ENCODE results near the gene ROCK2.

DNA sequence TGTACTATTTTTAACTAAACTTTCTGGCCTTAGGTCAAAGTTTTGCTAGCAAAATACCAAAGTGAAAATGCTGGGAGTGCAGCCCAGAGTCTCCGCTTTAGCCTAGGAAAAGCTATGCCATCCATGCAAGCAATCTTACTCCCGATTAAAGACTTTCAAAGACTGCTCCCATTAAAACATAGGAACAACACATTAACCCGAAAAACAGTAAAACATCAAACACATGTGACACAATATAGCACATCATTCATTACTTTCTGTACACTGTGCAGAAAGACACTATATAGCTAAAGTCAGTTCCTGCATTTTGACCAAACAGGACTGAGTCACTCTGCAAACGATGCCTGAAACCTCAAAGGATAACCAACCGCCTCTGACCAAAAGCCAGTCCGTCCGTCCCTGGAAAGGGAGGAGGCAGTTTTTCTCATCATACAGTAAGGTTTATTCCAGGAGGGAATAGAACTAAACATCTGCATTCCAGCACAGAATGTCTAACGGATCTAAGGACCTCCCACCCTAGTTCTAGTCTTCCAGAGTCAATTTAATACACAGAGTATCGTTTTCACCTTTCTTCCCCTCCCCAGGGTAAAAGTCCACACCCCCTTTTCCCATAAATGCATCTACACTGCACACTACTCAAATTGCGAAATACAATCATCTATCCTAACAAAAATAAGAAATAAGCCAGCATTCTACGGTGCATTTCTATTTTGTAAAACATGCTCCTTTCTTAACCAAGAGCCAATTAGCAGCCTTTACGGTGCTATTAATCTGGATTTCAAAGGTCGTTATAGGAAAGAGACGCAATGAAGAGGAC, 1.7 kb downstream of the ROCK2 start:
- TF ChIP-seq, protein P1, sequence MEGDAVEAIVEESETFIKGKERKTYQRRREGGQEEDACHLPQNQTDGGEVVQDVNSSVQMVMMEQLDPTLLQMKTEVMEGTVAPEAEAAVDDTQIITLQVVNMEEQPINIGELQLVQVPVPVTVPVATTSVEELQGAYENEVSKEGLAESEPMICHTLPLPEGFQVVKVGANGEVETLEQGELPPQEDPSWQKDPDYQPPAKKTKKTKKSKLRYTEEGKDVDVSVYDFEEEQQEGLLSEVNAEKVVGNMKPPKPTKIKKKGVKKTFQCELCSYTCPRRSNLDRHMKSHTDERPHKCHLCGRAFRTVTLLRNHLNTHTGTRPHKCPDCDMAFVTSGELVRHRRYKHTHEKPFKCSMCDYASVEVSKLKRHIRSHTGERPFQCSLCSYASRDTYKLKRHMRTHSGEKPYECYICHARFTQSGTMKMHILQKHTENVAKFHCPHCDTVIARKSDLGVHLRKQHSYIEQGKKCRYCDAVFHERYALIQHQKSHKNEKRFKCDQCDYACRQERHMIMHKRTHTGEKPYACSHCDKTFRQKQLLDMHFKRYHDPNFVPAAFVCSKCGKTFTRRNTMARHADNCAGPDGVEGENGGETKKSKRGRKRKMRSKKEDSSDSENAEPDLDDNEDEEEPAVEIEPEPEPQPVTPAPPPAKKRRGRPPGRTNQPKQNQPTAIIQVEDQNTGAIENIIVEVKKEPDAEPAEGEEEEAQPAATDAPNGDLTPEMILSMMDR (IDR thresholded peaks at IDR 0.05), result no peak
- TF ChIP-seq EZH2 (IDR thresholded peaks at IDR 0.05; ENCODE audit: borderline replicate concordance, insufficient read depth, low read depth, low read length, poor library complexity, severe bottlenecking), result no peak
